Limb (tissue), 2 donors: Measurements from ENCODE around the gene ADAMTS13.

ENCODE experiments used
- DNase-seq, 2 donors: peaks; one replicate each; pipeline ENCODE4 v3.0.0-alpha.2; 2016; ENCODE audit errors: extremely low spot score in 2 of 2

Gene ADAMTS13

GRCh38 chr9:133507246-133507965 is 85.2 kb downstream of the ADAMTS13 start:
- no peak for DNase-seq

- DNase-seq: no peak
Measured at GRCh38 chr9:133508046-133508445, 85.9 kb downstream of the ADAMTS13 start.
